ENCODE results near the gene ZNF236.

DNA sequence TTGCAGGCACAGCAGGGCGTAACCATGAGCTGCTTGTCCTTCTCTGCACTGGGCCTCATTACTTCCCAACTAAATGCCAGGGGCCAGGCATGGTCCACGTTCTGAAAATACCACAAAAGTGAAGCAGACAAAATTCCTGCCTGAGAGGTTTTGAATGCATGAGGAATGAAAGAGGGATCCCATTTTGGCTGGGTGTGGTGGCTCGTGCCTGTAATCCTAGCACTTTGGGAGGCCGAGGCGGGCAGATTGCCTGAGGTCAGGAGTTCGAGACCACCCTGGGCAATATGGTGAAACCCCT, 170.7 kb downstream of the ZNF236 start:
- TF ChIP-seq EP300 (IDR thresholded peaks at IDR 0.05) (no peak), POLR2A (IDR thresholded peaks at IDR 0.05) (no peak)
- TF ChIP-seq, protein P1, sequence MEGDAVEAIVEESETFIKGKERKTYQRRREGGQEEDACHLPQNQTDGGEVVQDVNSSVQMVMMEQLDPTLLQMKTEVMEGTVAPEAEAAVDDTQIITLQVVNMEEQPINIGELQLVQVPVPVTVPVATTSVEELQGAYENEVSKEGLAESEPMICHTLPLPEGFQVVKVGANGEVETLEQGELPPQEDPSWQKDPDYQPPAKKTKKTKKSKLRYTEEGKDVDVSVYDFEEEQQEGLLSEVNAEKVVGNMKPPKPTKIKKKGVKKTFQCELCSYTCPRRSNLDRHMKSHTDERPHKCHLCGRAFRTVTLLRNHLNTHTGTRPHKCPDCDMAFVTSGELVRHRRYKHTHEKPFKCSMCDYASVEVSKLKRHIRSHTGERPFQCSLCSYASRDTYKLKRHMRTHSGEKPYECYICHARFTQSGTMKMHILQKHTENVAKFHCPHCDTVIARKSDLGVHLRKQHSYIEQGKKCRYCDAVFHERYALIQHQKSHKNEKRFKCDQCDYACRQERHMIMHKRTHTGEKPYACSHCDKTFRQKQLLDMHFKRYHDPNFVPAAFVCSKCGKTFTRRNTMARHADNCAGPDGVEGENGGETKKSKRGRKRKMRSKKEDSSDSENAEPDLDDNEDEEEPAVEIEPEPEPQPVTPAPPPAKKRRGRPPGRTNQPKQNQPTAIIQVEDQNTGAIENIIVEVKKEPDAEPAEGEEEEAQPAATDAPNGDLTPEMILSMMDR (IDR thresholded peaks at IDR 0.05): no peak

All from sigmoid colon (tissue), 4 donors.